GM23338 (cell line): Measurements from ENCODE around the gene SSTR3. TPM values are rescaled to one million over a fixed set of nuclear protein-coding genes. Genes with fewer than 3 reads are reported as not detected.

ENCODE experiments used
- polyA plus RNA-seq: library from polyadenylated mRNA; unstranded; fragments of >200 nt; fragmentation: Nextera tagmentation; extraction: Ambion mirVana; gene quantifications from 2 replicates; pipeline ENCODE4 v1.2.1, GENCODE V29; 2016
- small RNA-seq: library from RNA; depleted of rRNA; stranded (forward); fragments of <200 nt; gene quantifications from one replicate; pipeline ENCODE3, GENCODE V24; 2014; ENCODE audit warnings: low replicate concordance
- total RNA-seq: library from RNA; depleted of rRNA; stranded (reverse); fragments of >200 nt; shearing (Covaris generic); gene quantifications from 2 replicates; pipeline ENCODE4 v1.2.3, GENCODE V29; 2014; rRNA removed

SSTR3 gene
- total and polyA plus RNA-seq, 2 experiments from 2014 or later = 0.66 TPM; not detected in 1

Small RNAs within 50 kb of the gene (small RNA-seq; reads per million reads assigned to genes)
- not detected for gene Z82188.1

Other genes starting within 250 kb of the SSTR3 start
- 32.4 and 32.7 TPM in 2 replicates for gene TST, start 193.0 kb downstream of the SSTR3 start, total RNA-seq
- 14.6 and 16.3 TPM in 2 replicates for gene TST, start 193.0 kb downstream of the SSTR3 start, polyA plus RNA-seq
- 121 and 158 TPM in 2 replicates for gene MPST, start 192.7 kb downstream of the SSTR3 start, total RNA-seq
- gene MPST, start 192.7 kb downstream of the SSTR3 start, polyA plus RNA-seq = 85.5 and 86.2 TPM in 2 replicates
- gene KCTD17, start 160.7 kb downstream of the SSTR3 start, total RNA-seq = 26.9 and 35.0 TPM in 2 replicates
- 21.2 and 25.1 TPM in 2 replicates for gene KCTD17, start 160.7 kb downstream of the SSTR3 start, polyA plus RNA-seq
- not detected in 2 replicates for gene TMPRSS6, start 102.8 kb downstream of the SSTR3 start, total RNA-seq
- 0.07 and 0.13 TPM in 2 replicates for gene TMPRSS6, start 102.8 kb downstream of the SSTR3 start, polyA plus RNA-seq
- 1.0 and 4.8 TPM in 2 replicates for gene IL2RB, start 62.6 kb downstream of the SSTR3 start, total RNA-seq
- gene IL2RB, start 62.6 kb downstream of the SSTR3 start, polyA plus RNA-seq = 0.36 and 0.90 TPM in 2 replicates
- gene C1QTNF6, start 24.2 kb downstream of the SSTR3 start, total RNA-seq = 2.3 and 2.6 TPM in 2 replicates
- gene C1QTNF6, start 24.2 kb downstream of the SSTR3 start, polyA plus RNA-seq = 0.97 and 1.7 TPM in 2 replicates
- gene RAC2, start 31.8 kb upstream of the SSTR3 start, total RNA-seq = 2.7 and 3.8 TPM in 2 replicates
- gene RAC2, start 31.8 kb upstream of the SSTR3 start, polyA plus RNA-seq = 2.4 and 3.1 TPM in 2 replicates
- not detected in 2 replicates for gene CYTH4, start 70.0 kb upstream of the SSTR3 start, total RNA-seq
- gene CYTH4, start 70.0 kb upstream of the SSTR3 start, polyA plus RNA-seq = not detected in 2 replicates
- 0.35 and 0.62 TPM in 2 replicates for gene ELFN2, start 215.0 kb upstream of the SSTR3 start, total RNA-seq
- 0.18 and 0.23 TPM in 2 replicates for gene ELFN2, start 215.0 kb upstream of the SSTR3 start, polyA plus RNA-seq